ENCODE measurements around the gene KCNH2.
A peak's percentile ranks its signal among the peaks of the same experiment; 100 is the strongest.

DNA sequence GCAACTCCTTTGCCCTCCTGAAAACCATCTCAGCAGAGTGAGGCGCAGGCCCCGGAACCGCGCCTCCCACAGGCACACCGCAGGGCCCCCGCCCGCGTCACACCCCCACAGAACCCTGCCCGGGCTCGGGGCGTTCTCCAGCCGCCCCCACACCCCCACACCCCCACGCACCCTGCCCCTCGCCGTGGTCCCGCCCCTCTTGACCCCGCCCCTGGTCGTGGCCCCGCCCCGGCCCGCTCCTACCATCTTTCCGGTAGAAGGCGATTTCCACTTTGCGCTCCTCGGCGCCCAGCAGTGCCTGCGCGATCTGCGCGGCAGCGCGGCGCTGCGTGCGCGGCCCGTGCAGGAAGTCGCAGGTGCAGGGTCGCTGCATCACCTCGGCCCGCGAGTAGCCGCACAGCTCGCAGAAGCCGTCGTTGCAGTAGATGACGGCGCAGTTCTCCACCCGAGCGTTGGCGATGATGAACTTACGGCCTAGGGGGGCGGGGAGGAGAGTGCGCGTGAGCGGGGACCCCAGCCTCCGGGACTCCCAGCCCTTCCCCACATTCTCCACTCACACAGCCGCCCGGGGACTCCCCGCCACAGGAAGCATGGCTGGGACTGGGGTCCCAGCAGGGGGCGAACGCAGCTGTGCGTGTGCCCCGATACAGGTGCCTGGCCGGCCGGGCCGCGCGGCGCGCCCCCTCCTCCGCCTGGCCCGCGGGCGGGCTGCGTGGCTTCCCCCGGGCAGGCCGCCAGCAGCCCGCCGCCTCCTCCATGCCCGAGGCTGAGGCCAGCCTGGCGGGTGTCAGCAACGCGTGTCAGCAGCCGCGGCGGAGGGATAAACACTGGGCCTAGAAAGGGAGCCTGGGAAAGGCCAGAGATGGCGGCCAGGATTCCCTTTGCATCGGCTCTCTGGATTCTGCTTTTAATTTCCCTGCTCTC is 3.4 kb downstream of the KCNH2 start:
- TF ChIP-seq, protein P1, sequence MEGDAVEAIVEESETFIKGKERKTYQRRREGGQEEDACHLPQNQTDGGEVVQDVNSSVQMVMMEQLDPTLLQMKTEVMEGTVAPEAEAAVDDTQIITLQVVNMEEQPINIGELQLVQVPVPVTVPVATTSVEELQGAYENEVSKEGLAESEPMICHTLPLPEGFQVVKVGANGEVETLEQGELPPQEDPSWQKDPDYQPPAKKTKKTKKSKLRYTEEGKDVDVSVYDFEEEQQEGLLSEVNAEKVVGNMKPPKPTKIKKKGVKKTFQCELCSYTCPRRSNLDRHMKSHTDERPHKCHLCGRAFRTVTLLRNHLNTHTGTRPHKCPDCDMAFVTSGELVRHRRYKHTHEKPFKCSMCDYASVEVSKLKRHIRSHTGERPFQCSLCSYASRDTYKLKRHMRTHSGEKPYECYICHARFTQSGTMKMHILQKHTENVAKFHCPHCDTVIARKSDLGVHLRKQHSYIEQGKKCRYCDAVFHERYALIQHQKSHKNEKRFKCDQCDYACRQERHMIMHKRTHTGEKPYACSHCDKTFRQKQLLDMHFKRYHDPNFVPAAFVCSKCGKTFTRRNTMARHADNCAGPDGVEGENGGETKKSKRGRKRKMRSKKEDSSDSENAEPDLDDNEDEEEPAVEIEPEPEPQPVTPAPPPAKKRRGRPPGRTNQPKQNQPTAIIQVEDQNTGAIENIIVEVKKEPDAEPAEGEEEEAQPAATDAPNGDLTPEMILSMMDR (IDR thresholded peaks at IDR 0.05): peak; percentile 33
- no peak for TF ChIP-seq EZH2 (IDR thresholded peaks at IDR 0.05; ENCODE audit: borderline replicate concordance, insufficient read depth, low read depth, low read length, poor library complexity, severe bottlenecking)
